G401 (cell line): ENCODE data around the gene CAV2. TPM values are rescaled to one million over a fixed set of nuclear protein-coding genes. Genes with fewer than 3 reads are reported as not detected.

Experiments
- DNase-seq: peaks from one replicate; pipeline ENCODE4 v3.0.0-alpha.2; 2015; ENCODE audit warnings: low spot score
- in situ Hi-C: cut with HindIII; loops from 2 replicates; pipeline ENCODE4 v1.10.0; 2016; ENCODE audit warnings: low sequenced_read_pairs, mixed read lengths
- total RNA-seq: library from RNA; depleted of rRNA; stranded (reverse); fragments of >200 nt; shearing (Covaris generic); gene quantifications from 2 replicates; pipeline ENCODE4 v1.2.3, GENCODE V29; 2014

Gene CAV2
- total RNA-seq, 1 experiment from 2014 or later: not detected

DNA sequence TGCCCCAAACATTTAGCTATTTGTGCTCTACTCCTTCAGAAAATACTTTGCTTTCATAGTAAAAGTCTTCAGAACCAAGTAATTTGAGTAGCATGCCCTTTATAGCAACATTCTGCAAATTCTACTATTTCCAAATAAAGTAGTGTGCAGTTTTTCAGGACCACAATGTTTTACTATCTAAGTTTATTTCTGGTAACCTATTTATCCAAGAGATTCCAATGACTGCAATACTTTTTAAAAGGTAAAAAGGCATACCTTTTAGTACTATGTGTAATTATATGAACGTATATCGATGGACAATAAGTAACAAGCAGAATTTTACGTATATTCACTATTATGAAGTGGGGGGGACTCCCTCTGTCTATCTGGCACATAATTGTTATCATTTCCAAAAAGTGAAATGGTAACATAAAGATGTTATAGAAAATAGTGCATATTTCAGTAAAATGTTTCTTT lies 6.9 kb upstream of the CAV2 start:
- DNase-seq: no peak
- in situ Hi-C loops: no loop called here

DNA sequence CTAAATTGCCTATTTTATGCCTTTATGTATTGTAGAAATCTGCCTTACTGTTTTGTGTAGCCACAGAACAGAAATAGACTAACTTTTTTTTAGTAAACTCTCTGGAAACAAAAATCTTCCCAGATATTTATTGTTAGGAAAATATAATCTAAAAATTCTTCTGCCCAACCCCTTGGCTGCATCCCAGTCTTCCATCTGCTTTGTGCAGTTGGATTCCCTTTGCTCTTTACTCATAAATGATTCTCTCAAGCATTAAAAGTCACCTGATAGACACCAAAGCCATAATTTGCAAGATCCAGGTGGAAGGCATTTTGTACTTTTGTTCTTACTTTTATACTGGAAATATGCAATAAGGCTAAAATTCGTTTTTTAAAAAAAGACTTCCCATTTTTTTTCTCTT lies 6.1 kb upstream of the CAV2 start:
- DNase-seq: no peak
- in situ Hi-C loops: no loop called here

- DNase-seq: no peak
- in situ Hi-C loops: no loop called here
Measured at GRCh38 chr7:116494472-116494871, 5.1 kb upstream of the CAV2 start.

- in situ Hi-C loops: no loop called here
- no peak for DNase-seq
Measured at GRCh38 chr7:116495736-116496135, 3.8 kb upstream of the CAV2 start.

DNA sequence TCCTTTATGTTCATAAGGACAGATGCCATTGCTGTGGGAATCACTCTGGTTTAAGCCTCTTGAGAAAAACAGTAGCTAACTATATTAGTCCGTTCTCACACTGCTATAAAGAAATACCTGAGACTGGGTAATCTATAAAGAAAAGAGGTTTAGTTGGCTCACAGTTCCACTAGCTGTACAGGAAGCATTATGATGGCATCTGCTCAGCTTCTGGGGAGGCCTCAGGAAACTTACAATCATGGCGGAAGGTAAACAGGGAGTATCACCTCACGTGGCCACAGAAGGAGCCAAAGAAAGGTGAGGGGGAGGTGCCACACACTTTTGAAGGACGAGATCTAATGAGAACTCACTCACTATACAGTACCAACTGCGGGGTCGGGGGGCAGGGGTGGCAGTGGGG lies 2.9 kb upstream of the CAV2 start:
- in situ Hi-C loops: no loop called here
- DNase-seq: no peak

DNA sequence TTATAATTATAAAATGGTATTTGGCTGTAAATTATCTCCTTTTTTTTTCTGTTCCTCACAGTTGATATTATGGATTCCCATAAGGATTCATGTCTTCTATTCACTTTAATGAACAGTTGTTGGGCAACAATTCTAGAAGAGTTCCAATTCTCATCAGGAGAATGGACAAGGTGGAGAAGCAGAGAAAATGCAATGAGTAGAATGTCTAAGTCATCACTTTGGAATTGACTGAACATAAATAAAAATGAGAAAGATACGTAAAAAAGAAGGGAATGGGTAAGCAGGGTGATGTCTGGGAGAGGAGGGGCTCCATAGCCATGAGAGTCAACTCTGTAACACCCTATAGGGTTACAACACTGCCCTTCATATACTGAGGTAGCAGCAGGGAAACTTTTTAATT lies 1.8 kb upstream of the CAV2 start:
- DNase-seq: no peak
- in situ Hi-C loops: no loop called here

- in situ Hi-C loops: no loop called here
- DNase-seq: no peak
Measured at GRCh38 chr7:116500078-116500853, 728 bp downstream of the CAV2 start.

DNA sequence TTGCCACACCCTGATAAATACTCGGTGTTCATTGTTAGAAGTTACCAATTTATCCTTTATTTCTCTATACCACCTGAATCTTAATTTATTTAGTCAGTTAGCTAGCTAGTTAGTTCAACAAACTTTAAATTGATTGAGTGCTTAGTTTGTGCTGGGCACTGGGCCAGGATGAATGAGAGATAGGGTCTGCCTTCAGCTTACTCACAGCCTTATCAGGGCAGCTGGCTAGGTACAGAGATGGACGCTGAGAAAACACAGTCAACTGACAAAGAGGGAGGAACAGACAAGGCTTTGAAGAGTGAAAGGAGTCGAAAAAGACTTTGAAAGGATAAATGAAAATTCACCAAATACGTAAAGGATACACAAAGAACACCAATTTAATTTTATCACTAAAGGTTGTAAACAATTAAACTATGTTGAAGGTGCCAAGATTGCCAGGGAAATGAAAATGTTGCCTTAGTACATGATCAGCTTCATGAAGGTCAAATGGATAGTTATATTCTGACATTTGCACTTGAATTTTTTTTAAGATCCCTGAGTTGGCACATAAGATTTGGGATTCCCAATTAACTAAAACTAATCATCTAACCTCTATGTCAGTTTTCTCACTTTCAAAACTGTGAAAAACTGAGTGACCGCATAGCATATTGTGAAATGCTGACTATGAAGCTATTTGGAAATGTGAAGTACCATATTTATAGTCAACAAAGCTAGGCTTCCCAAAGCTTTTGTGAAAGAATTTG lies 2.1 kb downstream of the CAV2 start:
- no peak for DNase-seq
- in situ Hi-C loops: no loop called here

- DNase-seq: no peak
- in situ Hi-C loops: no loop called here
Measured at GRCh38 chr7:116502201-116503096, 2.9 kb downstream of the CAV2 start.

- in situ Hi-C loops: no loop called here
- DNase-seq: no peak
Measured at GRCh38 chr7:116503835-116504234, 4.3 kb downstream of the CAV2 start.

- in situ Hi-C loops: no loop called here
- no peak for DNase-seq
Measured at GRCh38 chr7:116505278-116505677, 5.7 kb downstream of the CAV2 start.

GRCh38 chr7:116505823-116506222 lies 6.3 kb downstream of the CAV2 start:
- in situ Hi-C loops: no loop called here

GRCh38 chr7:116509982-116510579 lies 10.5 kb downstream of the CAV2 start:
- in situ Hi-C loops: no loop called here
- DNase-seq: no peak

More at GRCh38 chr7:116505823-116506222, 6.3 kb downstream of the CAV2 start:
- no peak for DNase-seq

GRCh38 chr7:116510795-116511194 lies 11.3 kb downstream of the CAV2 start:
- in situ Hi-C loops: no loop called here
- no peak for DNase-seq

DNA sequence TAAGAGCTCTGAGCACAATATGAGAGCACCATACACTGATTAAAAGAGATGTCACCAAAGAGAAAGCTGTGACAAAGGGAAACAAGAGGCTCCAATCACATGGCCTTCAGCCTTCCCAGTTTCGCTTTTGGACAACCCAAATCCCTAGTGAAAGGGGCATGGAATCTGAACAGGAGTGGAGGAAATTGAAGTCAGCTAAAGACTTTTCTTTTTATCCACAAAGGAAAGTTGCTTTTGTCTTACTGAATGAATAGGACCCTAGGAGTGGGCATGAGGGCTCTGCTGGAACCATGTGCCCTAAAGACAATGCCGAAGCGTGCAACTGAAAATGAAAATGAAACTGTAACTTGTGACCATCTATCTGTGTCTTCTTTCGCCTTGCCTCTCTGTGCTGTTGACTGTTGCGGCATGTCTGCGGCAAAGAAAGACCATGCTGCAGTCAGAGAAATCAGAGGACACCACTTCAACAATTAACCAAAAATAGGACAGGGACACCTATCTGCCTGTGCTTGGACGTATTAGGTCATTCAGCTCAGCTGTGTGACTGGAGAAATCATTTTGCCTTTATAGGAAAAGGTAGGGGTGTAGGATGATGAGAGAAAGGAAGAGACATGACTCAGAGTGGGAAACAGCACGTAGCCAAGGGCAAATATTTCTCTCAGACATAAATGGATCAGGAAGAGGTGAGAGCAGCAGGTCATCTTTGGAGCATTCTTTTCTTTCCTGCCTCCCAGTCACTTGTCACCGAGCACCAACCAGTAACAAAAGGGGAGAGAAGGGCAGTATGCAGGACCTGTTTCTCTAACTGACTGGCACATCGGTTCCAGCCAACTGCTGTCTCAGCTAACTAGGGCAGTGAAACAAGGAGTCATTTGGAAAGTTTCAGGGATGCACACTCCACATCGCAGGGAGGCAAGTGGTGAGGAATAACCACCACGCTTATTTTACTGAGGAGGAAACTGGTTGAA lies 12.3 kb downstream of the CAV2 start:
- in situ Hi-C loops: no loop called here
- DNase-seq: peak; percentile 7

DNA sequence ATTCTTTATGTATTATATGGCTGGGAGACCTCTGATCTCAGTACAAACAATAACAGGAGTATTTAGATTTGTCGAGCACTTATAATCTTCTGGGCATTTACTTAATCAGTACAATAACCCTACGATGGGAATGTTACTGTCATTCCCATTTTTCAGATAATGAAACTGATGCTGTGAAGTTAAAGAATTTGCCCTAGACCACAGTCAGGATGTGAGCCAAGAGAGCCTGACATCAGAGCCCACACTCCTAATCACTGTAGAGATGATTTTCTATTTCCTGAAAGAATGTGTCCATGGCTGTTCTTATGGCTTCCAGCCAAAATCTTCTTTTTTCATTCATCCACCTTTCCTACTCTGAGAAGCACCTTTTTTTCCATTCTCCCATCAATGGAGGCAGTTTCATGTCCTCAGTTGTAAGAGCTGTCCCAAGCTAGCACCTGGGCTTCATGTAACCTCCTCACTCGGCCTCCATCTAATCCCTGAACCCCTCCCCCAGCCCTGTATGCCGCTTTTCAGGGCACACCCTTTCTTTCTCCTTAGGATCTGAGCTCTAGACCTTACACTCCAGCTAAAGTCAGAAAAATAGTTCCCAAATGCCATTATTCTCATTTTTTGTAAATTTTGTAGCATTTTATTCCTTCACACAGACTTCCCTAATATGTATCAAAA lies 13.1 kb downstream of the CAV2 start:
- no peak for DNase-seq
- in situ Hi-C loops: no loop called here

GRCh38 chr7:116515584-116515983 lies 16.0 kb downstream of the CAV2 start:
- in situ Hi-C loops: no loop called here
- no peak for DNase-seq

GRCh38 chr7:116516324-116516723 lies 16.8 kb downstream of the CAV2 start:
- in situ Hi-C loops: no loop called here
- no peak for DNase-seq
